Neural progenitor cell (in vitro differentiated cells): ENCODE measurements around the gene BUD23. TPM values are rescaled to one million over a fixed set of nuclear protein-coding genes. Genes with fewer than 3 reads are reported as not detected.
"Not testable (repeated sequence)": the region's sequence is repeated elsewhere in the genome, so short reads cannot be mapped to it uniquely, and the experiment has no call there.

Experiments
- DNase-seq: peaks from one replicate; pipeline ENCODE4 v3.0.0-alpha.2; 2016; ENCODE audit warnings: low spot score
- H2AFZ ChIP-seq: fragments of 200-600 bp; sonication (generic); replicated peaks from 2 replicates; pipeline ENCODE4 v1.6.1; 2016; ENCODE audit warnings: antibody characterized with exemption
- H3F3A ChIP-seq: fragments of 200-600 bp; sonication (generic); 2 replicates; pipeline ENCODE4 v1.6.1; 2016; ENCODE audit warnings: antibody characterized with exemption, low read depth
- H3K27ac ChIP-seq: fragments of 200-600 bp; sonication (generic); 2 replicates; pipeline ENCODE4 v1.5.1; 2016; ENCODE audit warnings: mild to moderate bottlenecking
- H3K27me3 ChIP-seq: fragments of 200-600 bp; sonication (generic); 2 replicates; pipeline ENCODE4 v1.6.1; 2016; ENCODE audit warnings: mild to moderate bottlenecking, moderate library complexity
- H3K36me3 ChIP-seq: fragments of 200-600 bp; sonication (generic); 2 replicates; pipeline ENCODE4 v1.5.1; 2016
- H3K4me1 ChIP-seq: fragments of 200-600 bp; sonication (generic); 2 replicates; pipeline ENCODE4 v1.6.1; 2016; ENCODE audit warnings: mixed run types
- H3K4me2 ChIP-seq: fragments of 200-600 bp; sonication (generic); 2 replicates; pipeline ENCODE4 v1.6.1; 2016
- H3K4me3 ChIP-seq: fragments of 200-600 bp; sonication (generic); 2 replicates; pipeline ENCODE4 v1.5.1; 2016
- H3K79me2 ChIP-seq: fragments of 200-600 bp; sonication (generic); 2 replicates; pipeline ENCODE4 v1.6.1; 2016; ENCODE audit warnings: low read depth
- H3K9ac ChIP-seq: fragments of 200-600 bp; sonication (generic); 2 replicates; pipeline ENCODE4 v1.6.1; 2016
- H3K9me3 ChIP-seq: fragments of 200-600 bp; sonication (generic); 2 replicates; pipeline ENCODE4 v1.5.1; 2016; ENCODE audit warnings: low read depth
- H4K20me1 ChIP-seq: fragments of 200-600 bp; sonication (generic); 2 replicates; pipeline ENCODE4 v1.6.1; 2016; ENCODE audit warnings: low read depth
- H3K27ac Mint-ChIP-seq: 3 replicates; pipeline ENCODE4 v1.8.0; 2021; ENCODE audit warnings: mixed read lengths
- H3K27me3 Mint-ChIP-seq: 2 replicates; pipeline ENCODE4 v1.8.0; 2022; ENCODE audit warnings: low read depth, mild to moderate bottlenecking, inconsistent platforms, moderate library complexity, mixed read lengths; ENCODE audit not compliant: insufficient read depth
- H3K36me3 Mint-ChIP-seq: 3 replicates; pipeline ENCODE4 v1.8.0; 2021; ENCODE audit warnings: mixed read lengths
- H3K4me1 Mint-ChIP-seq: 3 replicates; pipeline ENCODE4 v1.8.0; 2021; ENCODE audit warnings: mixed read lengths
- H3K4me3 Mint-ChIP-seq: 3 replicates; pipeline ENCODE4 v1.8.0; 2021; ENCODE audit warnings: mild to moderate bottlenecking, moderate library complexity, mixed read lengths
- H3K9me3 Mint-ChIP-seq: 3 replicates; pipeline ENCODE4 v1.8.0; 2020; ENCODE audit warnings: mixed read lengths
- EZH2 ChIP-seq: fragments of 200-600 bp; sonication (generic); IDR thresholded peaks from 2 replicates; pipeline ENCODE4 v1.6.1; 2017; ENCODE audit warnings: antibody characterized with exemption, mild to moderate bottlenecking, moderate library complexity
- EZH2phosphoT487 ChIP-seq: fragments of 200-600 bp; sonication (generic); IDR thresholded peaks from 2 replicates; pipeline ENCODE4 v1.6.1; 2017; ENCODE audit warnings: antibody characterized with exemption
- total RNA-seq: library from RNA; depleted of rRNA; stranded (reverse); fragments of >200 nt; gene quantifications from 2 replicates; pipeline ENCODE4 v1.2.3, GENCODE V29; 2015; ENCODE audit warnings: low replicate concordance
- TF ChIP-seq, protein P1 (sequence below): fragments of 200-600 bp; sonication (generic); IDR thresholded peaks from 2 replicates; pipeline ENCODE4 v1.5.1; 2017; ENCODE audit warnings: antibody characterized with exemption, mild to moderate bottlenecking

Gene BUD23
- total RNA-seq, 1 donor from 2014 or later = 22.8 TPM

GRCh38 chr7:73721377-73721817 lies 38.0 kb downstream of the BUD23 start:
- H2AFZ ChIP-seq = no peak overlapping the region
- no peak overlapping the region for H3K9ac ChIP-seq
- peaks cover 17% of the 10 kb centered on the region for H3K27me3 Mint-ChIP-seq
- DNase-seq = no peak
- no peaks in the 10 kb centered on the region for H3K4me1 ChIP-seq
- H3F3A ChIP-seq = no peaks in the 10 kb centered on the region
- H3K36me3 ChIP-seq = no peaks in the 10 kb centered on the region
- no peak overlapping the region for H3K27ac ChIP-seq
- no peaks in the 10 kb centered on the region for H3K9me3 Mint-ChIP-seq
- H3K79me2 ChIP-seq = peaks cover 10% of the 10 kb centered on the region
- H3K4me3 Mint-ChIP-seq = peak overlapping the region; percentile 82
- no peak overlapping the region for H3K4me2 ChIP-seq
- H3K4me3 ChIP-seq = no peak overlapping the region
- H3K36me3 Mint-ChIP-seq = no peaks in the 10 kb centered on the region
- no peak overlapping the region for H3K27ac Mint-ChIP-seq
- peaks cover 9% of the 10 kb centered on the region for H3K4me1 Mint-ChIP-seq
- TF ChIP-seq EZH2 (no peak), EZH2phosphoT487 (no peak)
- TF ChIP-seq, protein P1, sequence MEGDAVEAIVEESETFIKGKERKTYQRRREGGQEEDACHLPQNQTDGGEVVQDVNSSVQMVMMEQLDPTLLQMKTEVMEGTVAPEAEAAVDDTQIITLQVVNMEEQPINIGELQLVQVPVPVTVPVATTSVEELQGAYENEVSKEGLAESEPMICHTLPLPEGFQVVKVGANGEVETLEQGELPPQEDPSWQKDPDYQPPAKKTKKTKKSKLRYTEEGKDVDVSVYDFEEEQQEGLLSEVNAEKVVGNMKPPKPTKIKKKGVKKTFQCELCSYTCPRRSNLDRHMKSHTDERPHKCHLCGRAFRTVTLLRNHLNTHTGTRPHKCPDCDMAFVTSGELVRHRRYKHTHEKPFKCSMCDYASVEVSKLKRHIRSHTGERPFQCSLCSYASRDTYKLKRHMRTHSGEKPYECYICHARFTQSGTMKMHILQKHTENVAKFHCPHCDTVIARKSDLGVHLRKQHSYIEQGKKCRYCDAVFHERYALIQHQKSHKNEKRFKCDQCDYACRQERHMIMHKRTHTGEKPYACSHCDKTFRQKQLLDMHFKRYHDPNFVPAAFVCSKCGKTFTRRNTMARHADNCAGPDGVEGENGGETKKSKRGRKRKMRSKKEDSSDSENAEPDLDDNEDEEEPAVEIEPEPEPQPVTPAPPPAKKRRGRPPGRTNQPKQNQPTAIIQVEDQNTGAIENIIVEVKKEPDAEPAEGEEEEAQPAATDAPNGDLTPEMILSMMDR = no peak
- H3K9me3 ChIP-seq = no peaks in the 10 kb centered on the region
- peaks cover 33% of the 10 kb centered on the region for H3K27me3 ChIP-seq
- H4K20me1 ChIP-seq = peaks cover 24% of the 10 kb centered on the region

- peaks cover 19% of the 10 kb centered on the region for H3K27me3 Mint-ChIP-seq
- H3K4me2 ChIP-seq, H3K27ac Mint-ChIP-seq, H3K4me1 ChIP-seq, H3K9ac ChIP-seq, H3F3A ChIP-seq, H3K27ac ChIP-seq, H3K9me3 Mint-ChIP-seq, H3K4me3 Mint-ChIP-seq, H3K79me2 ChIP-seq, H3K9me3 ChIP-seq, H2AFZ ChIP-seq, DNase-seq, H3K4me3 ChIP-seq, H3K36me3 ChIP-seq, H3K4me1 Mint-ChIP-seq, H3K36me3 Mint-ChIP-seq: not testable (repeated sequence)
- H4K20me1 ChIP-seq = peaks cover 19% of the 10 kb centered on the region
- peaks cover 33% of the 10 kb centered on the region for H3K27me3 ChIP-seq
These were observed 38.8 kb downstream of the BUD23 start for GRCh38 chr7:73722182-73722581.

DNA sequence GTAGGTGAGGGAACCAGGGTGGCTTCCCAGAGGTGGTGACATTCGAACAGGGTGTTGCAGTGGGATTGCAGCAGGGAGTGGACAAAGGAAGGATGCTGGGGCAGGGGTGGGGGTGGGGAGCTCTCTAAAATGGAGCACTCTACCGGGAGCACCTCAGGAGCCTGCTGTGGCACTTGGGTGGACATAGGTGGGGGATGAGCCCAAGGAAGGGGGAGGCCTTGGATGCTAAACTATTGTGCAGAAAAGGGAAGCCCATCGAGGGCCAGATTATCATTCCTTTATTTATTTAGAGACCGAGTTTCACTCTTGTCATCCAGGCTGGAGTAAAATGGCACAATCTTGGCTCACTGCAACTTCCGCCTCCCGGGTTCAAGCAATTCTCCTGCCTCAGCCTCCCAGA lies 39.4 kb downstream of the BUD23 start:
- H3K27ac Mint-ChIP-seq = no peak overlapping the region
- peaks cover 6% of the 10 kb centered on the region for H3K4me1 Mint-ChIP-seq
- Histone ChIP-seq H3K27ac (no peak overlapping the region), H3K9ac (no peak overlapping the region), H3F3A (no peaks in the 10 kb centered on the region), H3K9me3 (no peaks in the 10 kb centered on the region), H3K27me3 (peaks cover 33% of the 10 kb centered on the region), H3K36me3 (no peaks in the 10 kb centered on the region), H3K4me1 (no peaks in the 10 kb centered on the region), H2AFZ (no peak overlapping the region), H3K4me3 (no peak overlapping the region), H3K4me2 (no peak overlapping the region), H4K20me1 (peaks cover 13% of the 10 kb centered on the region), H3K79me2 (peaks cover 10% of the 10 kb centered on the region)
- TF ChIP-seq, protein P1 = no peak
- TF ChIP-seq EZH2phosphoT487 (no peak), EZH2 (no peak)
- H3K4me3 Mint-ChIP-seq = no peak overlapping the region
- no peak for DNase-seq
- no peaks in the 10 kb centered on the region for H3K9me3 Mint-ChIP-seq
- H3K36me3 Mint-ChIP-seq = no peaks in the 10 kb centered on the region
- H3K27me3 Mint-ChIP-seq = peaks cover 20% of the 10 kb centered on the region

DNA sequence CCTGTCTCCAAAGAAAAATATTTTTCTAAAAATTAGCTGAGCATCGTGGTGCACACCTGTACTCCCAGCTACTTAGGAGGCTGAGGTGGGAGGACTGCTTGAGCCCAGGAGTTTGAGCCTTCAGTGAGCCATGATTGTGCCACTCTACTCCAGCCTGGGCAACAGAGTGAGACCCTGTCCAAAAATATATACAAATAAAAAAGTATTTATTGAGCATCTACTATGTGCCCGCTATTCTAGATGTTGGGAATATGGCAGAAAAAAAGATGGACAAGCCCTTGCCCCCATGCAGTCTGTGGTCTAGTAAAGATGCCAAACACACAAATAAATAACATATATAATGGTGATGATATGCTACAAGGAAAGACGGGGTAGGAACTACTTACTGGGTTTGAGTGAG lies 40.4 kb downstream of the BUD23 start:
- Histone ChIP-seq H3K27ac (no peak overlapping the region), H3K9me3 (no peaks in the 10 kb centered on the region), H3K4me3 (no peak overlapping the region), H3K4me1 (no peaks in the 10 kb centered on the region), H3K27me3 (peaks cover 23% of the 10 kb centered on the region), H3K9ac (no peak overlapping the region), H4K20me1 (peaks cover 3% of the 10 kb centered on the region), H3K36me3 (no peaks in the 10 kb centered on the region), H3K79me2 (peaks cover 2% of the 10 kb centered on the region), H2AFZ (no peak overlapping the region), H3K4me2 (no peak overlapping the region), H3F3A (no peaks in the 10 kb centered on the region)
- no peak for DNase-seq
- TF ChIP-seq EZH2 (no peak), EZH2phosphoT487 (no peak)
- TF ChIP-seq, protein P1 = no peak
- no peak overlapping the region for H3K27ac Mint-ChIP-seq
- no peak overlapping the region for H3K4me3 Mint-ChIP-seq
- H3K9me3 Mint-ChIP-seq = no peaks in the 10 kb centered on the region
- H3K4me1 Mint-ChIP-seq = peaks cover 7% of the 10 kb centered on the region
- H3K27me3 Mint-ChIP-seq = peaks cover 24% of the 10 kb centered on the region
- no peaks in the 10 kb centered on the region for H3K36me3 Mint-ChIP-seq
